Esophagus squamous epithelium (tissue), 5 donors: Measurements from ENCODE around the gene LOXHD1. TPM values are rescaled to one million over a fixed set of nuclear protein-coding genes. Genes with fewer than 3 reads are reported as not detected.

Experiments used
- DNase-seq: peaks from one replicate; lab custom pipeline; 2025; lab: John Stamatoyannopoulos, UW
- H3K27ac ChIP-seq, 4 donors: fragments of 200-600 bp; sonication (generic); one replicate each; pipeline ENCODE4 v1.5.1; 2016 to 2019; ENCODE audit warnings: mild to moderate bottlenecking in 1 of 4
- H3K27me3 ChIP-seq, 4 donors: fragments of 200-600 bp; sonication (generic); 1 replicate in 3 of 4; 2 replicates in 1 of 4; pipeline versions ENCODE4 v1.5.1 to v1.6.0; 2017 to 2021; ENCODE audit warnings: antibody characterized with exemption in 1 of 4
- H3K36me3 ChIP-seq, 3 donors: fragments of 200-600 bp; sonication (generic); one replicate each; pipeline ENCODE4 v1.5.1; 2016 to 2019
- H3K4me1 ChIP-seq, 3 donors: fragments of 200-600 bp; sonication (generic); one replicate each; pipeline ENCODE4 v1.5.1; 2017 to 2019
- H3K4me3 ChIP-seq, 4 donors: fragments of 200-600 bp; sonication (generic); 1 replicate in 3 of 4; 2 replicates in 1 of 4; pipeline ENCODE4 v1.5.1; 2016 to 2019; ENCODE audit warnings: mild to moderate bottlenecking in 2 of 4, moderate library complexity in 1 of 4
- H3K9me3 ChIP-seq, 3 donors: fragments of 200-600 bp; sonication (generic); one replicate each; pipeline ENCODE4 v1.5.1; 2016 to 2019
- CTCF ChIP-seq, 6 experiments: fragments of 450-650 bp in 4 of 6; fragments of 200-600 bp in 2 of 6; sonication (generic) in 2 of 6; IDR thresholded peaks; one replicate each; pipeline ENCODE4 v1.5.1; 2016 to 2019; ENCODE audit warnings: antibody characterized with exemption in 6 of 6, mild to moderate bottlenecking in 4 of 6, moderate library complexity in 4 of 6
- POLR2A ChIP-seq, 4 donors: fragments of 450-650 bp; IDR thresholded peaks; one replicate each; pipeline ENCODE4 v1.6.1; 2017; ENCODE audit warnings: antibody characterized with exemption in 4 of 4, mild to moderate bottlenecking in 4 of 4, moderate library complexity in 3 of 4
- WGBS, 2 donors: methylation state at CpG; one replicate each; pipeline ENCODE4 v1.1.5; 2018; 5-methylcytosine and 5-hydroxymethylcytosine counted together
- intact Hi-C: fragments of 100-400 bp; cut with DNase I; formaldehyde crosslinking; loops from one replicate; pipeline ENCODE4 v1.15.0; 2022
- total RNA-seq, 4 donors: library from RNA; depleted of rRNA; stranded (reverse); fragments of >200 nt; gene quantifications; one replicate each; pipeline ENCODE4 v1.1.0, GENCODE V29; 2016
- donor health status: DM: yes; HTN: yes; CAD: no.

The LOXHD1 gene
- total RNA-seq, result under 1 TPM in 1 of 4 donors, not detected in 3; 0.19 TPM

GRCh38 chr18:46657115-46657955 is at the start of gene LOXHD1:
LOXHD1 (minus strand) TSS chr18:46657220; CDS start chr18:46657033, 187 bp downstream.
- no peak within 1 kb of the TSS for H3K27ac ChIP-seq
- WGBS, 2 donors, result 71 to 75% methylated on average over 13 to 20 of the region's 25 CpGs
- H3K4me1 ChIP-seq, result no peaks in the 10 kb centered on the region
- no peak for TF ChIP-seq CTCF (IDR thresholded peaks at IDR 0.05)
- TF ChIP-seq POLR2A (IDR thresholded peaks at IDR 0.05), result no peak
- no peak for DNase-seq
- intact Hi-C loops, result loop anchor here (5.0 kb wide), 2 partner anchors 375 to 505 kb away; no protein-coding TSS in a partner anchor
- H3K4me3 ChIP-seq, result no peak within 1 kb of the TSS
- no peaks in the 10 kb centered on the region for H3K9me3 ChIP-seq
- H3K27me3 ChIP-seq, result peaks cover 0 to 4% (median 0%) of the 10 kb centered on the region in 4 donors
- H3K36me3 ChIP-seq, result no peaks in the 10 kb centered on the region

- Histone ChIP-seq H3K27ac (no peak overlapping the region), H3K9me3 (no peaks in the 10 kb centered on the region), H3K27me3 (peaks cover 0 to 13% (median 0%) of the 10 kb centered on the region in 4 donors), H3K4me3 (no peak overlapping the region), H3K36me3 (no peaks in the 10 kb centered on the region), H3K4me1 (no peaks in the 10 kb centered on the region)
- DNase-seq, result no peak
- intact Hi-C loops, result no loop called here
- TF ChIP-seq POLR2A (IDR thresholded peaks at IDR 0.05) (no peak), CTCF (IDR thresholded peaks at IDR 0.05) (no peak)
- 42 to 77% methylated on average over 2 to 5 of the region's 5 CpGs for WGBS, 2 donors
Observed at GRCh38 chr18:46705521-46705920, 48.5 kb upstream of the LOXHD1 start.

- TF ChIP-seq CTCF (IDR thresholded peaks at IDR 0.05) (no peak), POLR2A (IDR thresholded peaks at IDR 0.05) (no peak)
- Histone ChIP-seq H3K4me1 (no peaks in the 10 kb centered on the region), H3K27ac (no peak overlapping the region), H3K27me3 (peaks cover 0 to 13% (median 0%) of the 10 kb centered on the region in 4 donors), H3K4me3 (no peak overlapping the region), H3K36me3 (no peaks in the 10 kb centered on the region), H3K9me3 (no peaks in the 10 kb centered on the region)
- DNase-seq, result no peak
- WGBS, 2 donors, result 71 to 81% methylated on average over 3 to 4 of the region's 4 CpGs
- intact Hi-C loops, result loop anchor here (5.0 kb wide), 1 partner anchor 47 kb away; no protein-coding TSS in a partner anchor
Observed at GRCh38 chr18:46704816-46705215, 47.8 kb upstream of the LOXHD1 start.

- Histone ChIP-seq H3K9me3 (no peaks in the 10 kb centered on the region), H3K4me1 (no peaks in the 10 kb centered on the region), H3K36me3 (no peaks in the 10 kb centered on the region), H3K27ac (no peak overlapping the region), H3K4me3 (no peak overlapping the region), H3K27me3 (peaks cover 0 to 13% (median 0%) of the 10 kb centered on the region in 4 donors)
- 66 to 70% methylated on average over 7 of the region's 7 CpGs for WGBS, 2 donors
- DNase-seq, result no peak
- intact Hi-C loops, result loop anchor here (5.0 kb wide), 1 partner anchor 48 kb away; no protein-coding TSS in a partner anchor
- TF ChIP-seq POLR2A (IDR thresholded peaks at IDR 0.05), result no peak
- no peak for TF ChIP-seq CTCF (IDR thresholded peaks at IDR 0.05)
Observed at GRCh38 chr18:46704189-46704588, 47.2 kb upstream of the LOXHD1 start.

GRCh38 chr18:46702471-46702870 is 45.5 kb upstream of the LOXHD1 start:
- TF ChIP-seq CTCF (IDR thresholded peaks at IDR 0.05) (no peak), POLR2A (IDR thresholded peaks at IDR 0.05) (no peak)
- H3K4me3 ChIP-seq, result no peak overlapping the region

More at GRCh38 chr18:46702471-46702870, 45.5 kb upstream of the LOXHD1 start:
- Histone ChIP-seq H3K36me3 (no peaks in the 10 kb centered on the region), H3K9me3 (no peaks in the 10 kb centered on the region), H3K27me3 (peaks cover 0 to 13% (median 0%) of the 10 kb centered on the region in 4 donors), H3K27ac (no peak overlapping the region), H3K4me1 (no peaks in the 10 kb centered on the region)
- 76 to 89% methylated on average over 6 of the region's 6 CpGs for WGBS, 2 donors
- intact Hi-C loops, result loop anchor here (5.0 kb wide), 1 partner anchor 50 kb away; no protein-coding TSS in a partner anchor
- no peak for DNase-seq
